Stimulated activated CD4-positive, alpha-beta T cell treated with anti-CD3 and anti-CD28 coated beads, Interleukin-15, amount 100 ng/mL, for 24 hours (primary cell): ENCODE results near the gene TEX53.
A peak's percentile ranks its signal among the peaks of the same experiment; 100 is the strongest.

Experiments used
- DNase-seq: peaks from one replicate; pipeline ENCODE4 v3.0.0-alpha.2; 2020

The TEX53 gene

DNA sequence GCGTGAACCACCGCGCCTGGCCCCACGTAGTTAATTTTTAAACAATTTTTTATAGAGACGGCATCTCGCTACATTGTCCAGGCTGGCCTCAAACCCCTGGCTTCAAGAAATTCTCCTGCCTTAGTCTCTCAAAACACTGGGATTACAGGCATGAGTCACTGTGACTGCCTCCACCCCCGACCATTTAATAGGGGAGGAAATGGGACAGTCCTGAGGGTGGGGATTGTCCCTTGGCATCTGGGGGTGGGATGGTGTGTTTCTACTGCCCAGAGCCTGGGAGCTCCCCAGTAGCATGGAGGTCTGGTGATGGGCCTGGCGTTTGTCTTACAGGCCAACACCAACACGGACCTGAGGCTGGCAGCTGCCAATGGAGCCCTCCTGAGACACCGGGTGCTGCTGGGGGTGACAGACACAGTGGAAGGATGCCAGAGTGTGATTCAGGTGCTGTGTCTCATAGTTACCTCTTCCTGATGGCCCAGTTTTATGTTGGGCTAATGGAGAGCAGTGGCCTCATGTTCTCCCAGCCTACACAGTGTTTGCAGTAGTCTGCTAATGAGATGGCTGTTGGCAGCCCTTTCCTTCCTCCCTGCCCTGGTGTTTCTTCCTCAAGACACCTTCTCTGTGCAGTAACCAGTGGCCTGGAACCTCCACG is 24.0 kb downstream of the TEX53 start:
- DNase-seq: no peak

GRCh38 chr9:114631166-114631565 is 26.4 kb downstream of the TEX53 start:
- no peak for DNase-seq

- DNase-seq: no peak
These were observed 28.0 kb downstream of the TEX53 start for GRCh38 chr9:114629563-114630090.

GRCh38 chr9:114627553-114627952 is 30.1 kb downstream of the TEX53 start:
- DNase-seq: no peak

- no peak for DNase-seq
These were observed 31.1 kb downstream of the TEX53 start for GRCh38 chr9:114626415-114627020.

- DNase-seq: no peak
These were observed 32.9 kb downstream of the TEX53 start for GRCh38 chr9:114624677-114625076.

DNA sequence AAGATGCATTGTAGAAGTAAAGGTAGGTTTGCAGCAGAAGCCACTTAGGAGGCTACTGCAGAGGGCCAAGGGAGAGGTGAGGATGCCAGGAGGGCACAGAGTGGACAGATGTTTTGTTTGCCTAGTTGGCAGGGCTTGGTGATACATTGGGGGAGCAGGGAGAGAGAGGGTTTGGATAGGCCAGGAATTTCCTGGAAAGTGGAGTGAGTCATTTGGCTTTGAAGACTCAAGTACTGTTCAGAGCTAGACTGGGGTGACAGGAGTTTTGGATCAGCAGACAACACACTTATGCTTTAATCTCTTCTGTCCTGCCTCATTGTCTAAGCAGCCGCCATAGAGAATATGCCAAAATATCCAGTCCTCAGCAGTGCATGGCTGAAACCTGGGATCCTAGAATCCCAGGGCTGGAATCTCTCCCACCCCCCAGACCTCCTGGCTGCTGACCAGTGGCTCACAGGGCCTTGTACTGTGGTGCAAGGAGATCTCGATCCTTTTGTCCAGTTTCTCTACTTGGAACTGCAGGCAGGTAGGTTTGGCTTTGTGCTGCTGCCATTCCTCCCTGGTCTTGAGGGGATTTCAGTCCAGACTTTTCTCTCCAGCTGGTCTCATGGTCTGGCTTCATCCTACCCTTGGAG is 35.5 kb downstream of the TEX53 start:
- DNase-seq: no peak

DNA sequence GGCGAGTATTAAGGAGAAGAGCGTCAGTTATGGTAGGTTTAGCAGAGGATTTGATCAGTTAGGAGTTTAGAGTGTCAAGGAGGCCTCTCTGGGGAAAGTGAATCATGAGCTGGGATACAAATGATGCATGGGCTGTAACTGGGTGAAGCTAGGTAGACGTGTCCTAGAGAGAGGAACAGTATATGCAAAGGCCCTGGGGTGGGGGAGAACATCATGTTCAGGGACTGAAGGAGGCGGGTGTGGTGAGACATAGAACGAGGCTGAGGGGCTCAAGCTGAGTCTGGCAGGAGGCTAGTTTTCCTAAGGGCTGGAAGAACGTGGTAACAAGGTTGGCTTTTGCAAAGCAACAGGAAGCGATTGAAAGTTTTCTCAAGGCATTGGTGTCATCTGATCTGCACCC is 36.0 kb downstream of the TEX53 start:
- no peak for DNase-seq

DNA sequence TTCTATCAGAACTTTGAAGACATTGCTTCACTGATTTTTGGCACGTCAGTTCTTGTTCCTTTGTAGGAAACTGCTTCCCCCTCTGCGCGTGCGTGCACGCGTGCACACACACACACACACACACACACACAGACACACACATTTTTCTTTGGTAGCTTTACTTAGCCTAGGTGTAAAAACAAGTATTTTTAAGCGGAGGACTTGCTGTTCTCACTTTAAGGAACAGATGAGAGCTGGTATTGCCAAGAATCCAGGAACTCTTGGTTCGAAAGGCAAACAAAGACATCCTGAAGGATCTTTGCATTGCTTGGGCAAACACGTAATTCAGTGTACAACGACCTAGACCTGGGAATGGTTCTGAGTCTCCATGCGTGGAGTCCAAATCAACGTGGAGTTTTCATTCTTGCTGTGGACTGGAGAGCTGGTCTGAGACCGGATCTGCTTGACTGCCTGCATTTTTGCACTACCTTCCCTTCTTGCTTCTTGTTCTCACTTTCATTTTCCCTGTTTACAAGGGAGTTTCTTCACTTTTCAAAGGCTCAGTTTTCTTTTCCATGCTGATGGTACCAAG is 38.3 kb downstream of the TEX53 start:
- DNase-seq: no peak

DNA sequence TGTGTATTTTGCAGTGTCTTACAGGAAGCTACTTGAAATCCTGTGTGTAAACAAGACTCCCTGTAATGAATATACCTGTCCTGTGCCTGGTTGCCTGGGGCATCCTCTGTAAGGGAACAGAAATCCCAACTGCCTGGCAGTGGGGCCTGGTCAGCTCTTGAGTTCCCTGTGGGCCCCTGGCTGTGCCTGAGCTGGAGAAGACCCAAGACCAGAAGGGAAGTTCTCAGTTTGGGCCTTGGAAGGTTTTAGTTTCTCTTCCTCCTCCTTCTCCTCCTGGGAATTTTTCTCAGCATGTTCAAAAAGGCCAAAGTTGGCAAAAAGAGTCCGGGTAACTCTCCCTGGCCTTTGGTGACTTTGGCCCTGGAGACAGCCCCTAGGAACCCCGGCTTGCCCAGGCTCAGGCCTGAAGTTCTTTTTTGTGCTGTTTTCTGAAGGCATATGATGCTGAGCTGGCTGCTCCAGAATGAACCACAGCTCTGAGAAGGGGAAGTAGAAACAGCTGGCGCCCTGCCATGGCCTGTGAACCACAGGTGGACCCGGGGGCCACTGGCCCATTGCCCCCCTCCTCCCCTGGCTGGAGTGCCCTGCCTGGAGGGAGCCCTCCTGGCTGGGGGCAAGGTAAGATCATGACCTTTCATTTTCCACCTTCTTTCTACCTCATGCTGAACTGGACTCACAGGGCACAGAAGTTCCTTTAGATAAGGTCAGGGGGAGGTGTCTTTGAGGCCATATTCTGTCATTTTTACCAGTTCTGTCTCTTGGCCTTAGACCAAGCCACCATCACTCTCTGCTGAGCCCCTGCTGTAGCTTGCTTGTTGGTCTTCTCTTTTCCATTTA is 40.7 kb downstream of the TEX53 start:
- DNase-seq: no peak

- DNase-seq: no peak
These were observed 43.2 kb downstream of the TEX53 start for GRCh38 chr9:114614373-114614772.

DNA sequence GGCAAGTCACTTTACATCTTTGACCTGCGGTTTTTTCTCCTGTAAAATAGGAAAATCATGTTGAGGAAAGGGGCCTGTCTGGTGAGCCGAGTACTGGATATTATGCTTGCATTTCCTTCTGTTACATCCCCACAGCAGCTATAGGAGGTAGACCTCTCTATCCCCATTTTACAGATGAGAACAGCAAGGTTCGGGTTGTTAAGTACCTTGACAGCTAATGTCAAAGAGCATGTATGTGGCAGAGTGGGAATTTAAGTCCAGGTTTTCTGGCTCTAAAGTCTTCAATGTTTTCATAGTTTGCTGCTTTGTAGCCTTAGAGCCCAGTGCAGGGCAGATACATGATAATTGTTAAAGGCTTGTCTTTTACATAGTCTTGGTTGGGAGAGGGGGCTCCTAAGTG is 43.7 kb downstream of the TEX53 start:
- DNase-seq: no peak

- DNase-seq: no peak
These were observed 44.5 kb downstream of the TEX53 start for GRCh38 chr9:114613087-114613486.

GRCh38 chr9:114612272-114612923 is 45.2 kb downstream of the TEX53 start:
- no peak for DNase-seq

DNA sequence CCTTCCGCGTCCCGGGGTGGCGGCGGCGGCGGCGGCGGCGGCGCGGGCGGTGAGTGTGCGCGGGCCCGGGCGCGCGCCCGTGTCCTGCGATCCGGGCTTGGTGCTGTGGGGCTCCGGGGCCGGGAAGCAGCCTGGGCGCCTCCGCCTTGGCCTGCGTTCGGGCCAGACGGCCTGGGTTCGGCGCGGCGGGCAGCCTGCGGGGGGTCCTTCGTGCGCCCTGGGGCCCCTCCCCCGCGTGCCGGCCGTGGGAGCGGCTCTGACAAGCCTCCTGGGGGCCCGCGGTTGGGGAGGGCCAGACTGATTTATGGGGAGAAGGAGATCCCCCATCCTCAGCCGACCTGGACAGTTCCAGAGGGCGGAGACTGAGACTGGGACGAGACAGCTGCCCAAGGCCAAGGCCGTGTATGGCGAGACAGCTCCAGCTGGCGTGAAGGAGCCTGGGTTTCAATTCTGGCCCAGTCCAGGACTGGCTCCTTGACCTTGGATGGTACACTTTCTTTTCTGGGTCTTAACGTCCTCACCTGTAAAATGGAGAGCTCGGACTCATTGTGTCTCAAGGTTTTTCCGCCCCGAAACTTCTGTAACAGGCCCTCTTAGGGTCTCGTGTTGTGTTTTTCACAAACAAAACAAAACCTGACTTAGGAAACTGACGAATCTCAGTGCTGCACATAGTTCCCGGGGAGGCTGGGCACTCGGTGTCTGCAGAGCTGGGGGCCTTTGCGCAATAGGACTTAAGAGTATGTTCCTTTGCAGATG is 45.9 kb downstream of the TEX53 start:
- peak; percentile 63 for DNase-seq

- DNase-seq: no peak
These were observed 49.1 kb downstream of the TEX53 start for GRCh38 chr9:114608525-114608796.

DNA sequence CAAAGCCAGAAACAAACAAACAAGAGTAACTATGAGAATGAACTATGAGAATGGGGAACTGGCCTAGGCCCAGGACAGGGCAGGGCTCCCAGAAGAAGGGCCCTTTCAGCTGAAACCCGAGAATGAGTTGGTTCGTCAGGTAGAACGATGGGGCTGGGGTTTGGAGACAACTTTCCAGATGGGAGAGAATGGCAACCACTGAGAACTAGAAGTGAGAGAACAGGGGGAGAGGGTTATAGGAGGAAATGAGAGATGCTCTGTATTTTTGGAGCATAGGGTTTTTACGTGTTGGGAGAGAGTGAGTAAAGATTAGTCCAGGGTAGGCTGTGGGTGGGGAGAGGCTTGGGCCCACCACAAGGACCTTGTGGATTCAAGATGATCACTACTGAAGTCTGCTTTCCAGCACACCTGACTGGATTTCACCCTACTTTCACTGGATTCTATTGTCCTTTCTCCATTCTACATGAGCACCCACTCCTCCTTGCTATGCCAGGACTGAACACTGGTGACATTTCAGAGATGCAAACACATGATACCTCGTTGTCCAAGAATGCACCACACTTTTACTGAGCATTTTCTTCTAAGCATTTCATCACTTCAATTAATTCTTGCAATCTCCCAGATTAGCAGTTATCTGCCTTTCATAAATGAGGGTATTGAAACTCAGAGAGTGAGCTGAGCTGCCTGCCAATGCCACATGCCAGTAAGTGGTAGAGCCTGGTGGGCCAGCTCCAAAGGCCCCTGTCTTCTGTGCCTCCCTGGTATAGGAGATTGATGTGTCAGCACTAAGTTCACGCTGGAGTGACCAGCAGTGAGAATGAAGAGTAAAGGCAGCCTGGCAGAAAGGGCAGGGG is 49.7 kb downstream of the TEX53 start:
- no peak for DNase-seq

DNA sequence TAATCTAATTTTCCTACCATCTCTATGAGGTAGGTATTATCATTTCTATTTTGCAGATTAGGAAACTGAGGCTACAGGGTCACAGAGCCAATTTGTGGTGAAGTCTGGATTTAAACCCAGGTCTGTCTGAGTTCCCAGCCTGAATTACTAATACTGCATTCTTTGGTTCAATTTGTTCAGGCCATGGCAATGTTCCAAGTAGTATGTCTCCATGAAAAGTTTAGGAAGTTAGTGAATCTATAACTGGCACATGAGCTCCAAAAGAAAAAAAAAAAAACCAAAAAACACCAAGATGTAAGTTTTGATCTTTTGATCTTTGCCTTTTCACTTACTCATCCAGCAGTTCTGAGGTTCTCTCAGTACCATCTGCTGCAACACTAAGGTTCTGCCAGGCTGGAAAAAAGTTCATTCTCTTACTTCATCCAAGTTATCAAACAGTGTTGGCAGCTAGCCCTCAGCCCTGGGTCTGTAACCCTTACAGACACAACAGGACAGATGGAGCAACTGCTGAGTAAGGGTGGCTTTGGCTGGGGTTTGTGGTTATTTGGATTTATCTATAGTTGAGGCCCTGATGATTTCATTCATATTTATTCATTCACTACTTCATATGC is 50.9 kb downstream of the TEX53 start:
- DNase-seq: no peak
